Prostate gland (tissue), 2 donors: Measurements from ENCODE around the gene PAX5.

ENCODE experiments used
- POLR2A ChIP-seq: fragments of 450-650 bp; IDR thresholded peaks from one replicate; pipeline ENCODE4 v1.6.1; 2016; ENCODE audit warnings: antibody characterized with exemption, mild to moderate bottlenecking
- POLR2AphosphoS5 ChIP-seq: sonication (generic); formaldehyde crosslinking; IDR thresholded peaks from one replicate; pipeline ENCODE4 v1.6.1; 2017; ENCODE audit warnings: antibody characterized with exemption
- TF ChIP-seq, protein P1 (sequence below), 4 experiments: fragments of 200-600 bp in 2 of 4; fragments of 450-650 bp in 2 of 4; sonication (generic) in 2 of 4; IDR thresholded peaks; 1 replicate in 3 of 4; 2 replicates in 1 of 4; pipeline ENCODE4 v1.5.1; 2016 to 2019; ENCODE audit warnings: antibody characterized with exemption in 4 of 4, mild to moderate bottlenecking in 2 of 4, moderate library complexity in 2 of 4

DNA sequence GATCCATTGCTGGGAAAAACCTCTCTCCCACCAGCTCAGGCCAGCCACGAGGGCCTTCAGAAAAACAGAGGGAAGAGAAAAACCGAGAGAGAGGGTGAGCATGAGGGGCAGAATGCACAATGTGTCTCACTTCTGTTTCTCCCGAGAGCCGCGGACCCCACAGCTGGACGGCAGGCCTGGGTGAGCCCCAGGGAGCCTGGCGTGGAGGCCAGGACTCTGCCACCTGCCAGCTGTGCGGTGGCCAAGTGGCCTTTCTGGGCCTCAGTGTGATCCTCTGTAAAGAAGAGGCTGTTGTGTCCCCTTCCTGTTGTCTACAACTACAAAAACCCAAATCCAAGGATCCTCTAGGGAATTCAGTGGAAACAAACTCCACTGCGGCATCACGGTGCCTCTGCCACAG lies 179.3 kb downstream of the PAX5 start:
- TF ChIP-seq, protein P1, sequence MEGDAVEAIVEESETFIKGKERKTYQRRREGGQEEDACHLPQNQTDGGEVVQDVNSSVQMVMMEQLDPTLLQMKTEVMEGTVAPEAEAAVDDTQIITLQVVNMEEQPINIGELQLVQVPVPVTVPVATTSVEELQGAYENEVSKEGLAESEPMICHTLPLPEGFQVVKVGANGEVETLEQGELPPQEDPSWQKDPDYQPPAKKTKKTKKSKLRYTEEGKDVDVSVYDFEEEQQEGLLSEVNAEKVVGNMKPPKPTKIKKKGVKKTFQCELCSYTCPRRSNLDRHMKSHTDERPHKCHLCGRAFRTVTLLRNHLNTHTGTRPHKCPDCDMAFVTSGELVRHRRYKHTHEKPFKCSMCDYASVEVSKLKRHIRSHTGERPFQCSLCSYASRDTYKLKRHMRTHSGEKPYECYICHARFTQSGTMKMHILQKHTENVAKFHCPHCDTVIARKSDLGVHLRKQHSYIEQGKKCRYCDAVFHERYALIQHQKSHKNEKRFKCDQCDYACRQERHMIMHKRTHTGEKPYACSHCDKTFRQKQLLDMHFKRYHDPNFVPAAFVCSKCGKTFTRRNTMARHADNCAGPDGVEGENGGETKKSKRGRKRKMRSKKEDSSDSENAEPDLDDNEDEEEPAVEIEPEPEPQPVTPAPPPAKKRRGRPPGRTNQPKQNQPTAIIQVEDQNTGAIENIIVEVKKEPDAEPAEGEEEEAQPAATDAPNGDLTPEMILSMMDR (IDR thresholded peaks at IDR 0.05), result no peak
- TF ChIP-seq POLR2A (no peak), POLR2AphosphoS5 (no peak)
